Measurements from ENCODE around the gene CCL1.

Gene CCL1

DNA sequence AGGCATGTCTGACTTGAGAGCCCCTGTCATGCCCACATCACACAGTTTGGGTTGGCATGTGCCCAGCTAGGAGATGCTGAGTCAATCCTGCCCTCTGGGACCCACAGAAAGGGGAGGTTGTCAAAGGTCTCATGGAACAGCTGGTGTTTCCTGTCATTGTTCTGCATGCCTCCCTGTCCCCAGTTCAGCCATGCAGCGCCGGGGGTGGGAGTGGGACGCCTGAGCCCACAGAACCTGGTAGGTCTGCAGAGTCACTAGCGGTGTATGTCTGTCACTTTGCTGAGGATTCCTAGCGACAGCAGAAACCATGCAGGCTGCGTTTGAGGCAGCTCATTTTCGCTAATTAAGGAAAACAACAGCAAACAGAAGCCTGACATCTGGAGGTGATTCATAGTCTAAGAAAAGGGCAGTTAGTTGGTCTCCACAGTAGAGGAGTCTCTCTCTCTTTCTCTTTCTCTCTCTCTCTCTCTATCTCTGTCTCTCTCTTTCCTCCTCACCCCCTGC, 19.6 kb upstream of the CCL1 start:
- peak; percentile 70 for DNase-seq

DNA sequence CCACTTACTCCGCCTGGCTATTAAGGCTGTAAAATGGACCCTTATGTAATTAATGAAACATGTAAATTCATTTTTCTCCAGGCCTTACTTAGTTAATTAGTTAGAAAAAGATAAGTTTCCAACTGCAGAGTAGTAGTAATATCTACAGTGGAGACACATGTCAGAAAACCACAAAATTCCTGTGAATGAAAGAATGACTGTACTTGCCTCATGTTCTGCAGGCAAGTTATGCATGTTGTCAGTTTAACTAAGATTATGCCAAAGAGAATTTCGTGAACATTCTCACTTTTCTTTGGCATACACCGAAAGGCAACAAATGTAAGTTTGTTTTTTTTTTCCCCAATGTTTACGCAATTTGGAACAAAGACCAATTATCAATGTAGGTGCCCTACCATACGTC, 16.8 kb upstream of the CCL1 start:
- DNase-seq: peak; percentile 49

DNA sequence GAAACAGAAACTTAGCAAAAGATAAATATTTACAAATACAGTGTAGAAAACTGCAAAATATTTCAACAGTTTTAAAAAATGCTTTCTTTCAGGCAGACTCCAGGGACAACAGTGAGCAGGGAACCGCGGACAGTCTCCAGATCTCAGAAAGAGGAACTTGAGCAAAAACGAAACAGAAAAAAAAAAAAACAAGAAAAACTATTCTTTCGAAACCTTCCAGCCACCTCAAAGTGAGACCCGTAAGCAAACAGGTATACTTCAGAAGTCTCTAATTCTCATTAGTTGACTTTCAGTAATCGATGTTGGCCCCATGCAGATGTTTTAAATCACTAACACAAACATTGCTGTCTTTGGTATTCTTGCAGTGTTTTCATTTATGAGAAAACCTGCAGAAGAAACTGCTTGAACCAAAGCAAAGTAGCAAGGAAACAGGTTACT, 15.7 kb upstream of the CCL1 start:
- peak; percentile 81 for DNase-seq

DNA sequence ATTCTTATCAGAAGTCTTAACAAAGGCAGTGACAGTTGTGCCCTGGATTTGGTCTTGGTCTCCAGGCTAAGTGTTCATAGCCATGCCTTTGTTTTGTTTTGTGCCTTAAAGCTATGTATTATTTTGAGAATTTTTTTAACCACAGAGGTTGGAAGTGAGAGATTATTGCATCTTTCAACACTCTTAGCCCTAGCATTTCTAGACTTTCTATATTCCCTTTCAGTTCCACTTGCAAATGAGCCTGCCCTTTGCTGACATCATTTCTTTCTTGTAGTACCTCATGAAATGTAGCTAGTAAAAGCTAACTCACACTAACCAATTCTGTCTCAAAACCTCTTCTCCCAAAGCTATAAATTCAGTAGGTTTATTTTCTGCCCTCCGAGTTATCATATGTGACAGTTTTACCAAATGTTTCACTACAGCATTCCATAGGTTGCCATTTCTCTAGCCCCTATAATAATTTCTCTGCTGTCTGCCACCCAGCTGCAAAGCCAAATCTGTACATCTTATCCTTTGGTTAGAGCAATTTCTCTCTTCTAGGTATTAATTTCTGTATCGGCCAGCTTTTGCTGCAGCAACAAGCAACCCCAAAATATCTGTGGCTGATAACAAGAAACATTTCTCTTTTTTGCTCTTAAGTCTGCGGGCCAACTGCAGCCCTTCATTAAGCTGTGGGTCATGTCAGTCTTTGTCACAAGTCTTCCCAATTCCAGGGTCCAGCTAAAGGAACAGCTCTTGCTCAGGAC, 14.2 kb upstream of the CCL1 start:
- DNase-seq: no peak

DNA sequence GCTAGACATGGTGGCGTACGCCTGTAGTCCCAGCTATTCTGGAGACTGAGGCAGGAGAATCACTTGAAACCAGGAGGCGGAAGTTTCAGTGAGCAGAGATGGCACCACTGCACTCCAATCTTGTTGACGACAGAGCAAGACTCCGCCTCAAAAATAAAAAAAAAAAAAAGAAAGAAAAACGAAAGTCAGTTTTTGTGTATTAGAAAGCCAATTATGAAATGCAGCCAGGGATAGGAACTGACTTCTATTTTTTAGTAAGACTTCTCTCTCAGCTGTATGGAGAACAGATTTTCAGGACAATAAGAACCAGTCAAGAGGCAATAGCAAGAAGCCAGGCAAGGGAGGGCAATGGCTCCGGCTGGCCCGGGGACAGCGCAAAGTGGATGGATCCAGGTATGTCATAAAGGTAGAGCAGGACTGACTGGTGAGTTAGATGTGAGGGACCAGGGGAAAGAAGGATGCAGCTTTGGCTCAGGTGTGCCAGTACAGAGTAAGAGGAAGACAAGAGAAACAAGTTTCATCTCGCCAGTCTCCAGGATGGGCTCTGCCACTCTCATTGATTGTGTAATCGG, 12.5 kb upstream of the CCL1 start:
- no peak for DNase-seq

DNA sequence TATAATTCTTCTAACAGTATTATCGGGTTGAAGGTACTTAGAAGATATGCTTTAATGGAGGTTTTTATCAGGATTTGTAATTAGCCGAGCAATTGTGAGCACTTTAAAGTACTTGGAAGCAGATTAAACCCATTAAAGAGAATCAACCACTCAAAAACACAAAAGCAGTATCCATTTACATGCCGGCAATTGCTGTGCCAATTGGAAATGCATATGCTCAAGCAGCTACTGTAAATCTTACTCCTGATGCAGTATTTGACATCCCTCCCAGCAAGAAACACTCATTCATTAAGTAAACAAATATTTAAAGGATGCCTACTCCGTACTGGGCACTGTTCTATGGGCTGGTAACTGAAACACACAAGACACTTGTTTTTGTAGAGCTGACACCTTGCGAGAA, 11.4 kb upstream of the CCL1 start:
- DNase-seq: no peak

DNA sequence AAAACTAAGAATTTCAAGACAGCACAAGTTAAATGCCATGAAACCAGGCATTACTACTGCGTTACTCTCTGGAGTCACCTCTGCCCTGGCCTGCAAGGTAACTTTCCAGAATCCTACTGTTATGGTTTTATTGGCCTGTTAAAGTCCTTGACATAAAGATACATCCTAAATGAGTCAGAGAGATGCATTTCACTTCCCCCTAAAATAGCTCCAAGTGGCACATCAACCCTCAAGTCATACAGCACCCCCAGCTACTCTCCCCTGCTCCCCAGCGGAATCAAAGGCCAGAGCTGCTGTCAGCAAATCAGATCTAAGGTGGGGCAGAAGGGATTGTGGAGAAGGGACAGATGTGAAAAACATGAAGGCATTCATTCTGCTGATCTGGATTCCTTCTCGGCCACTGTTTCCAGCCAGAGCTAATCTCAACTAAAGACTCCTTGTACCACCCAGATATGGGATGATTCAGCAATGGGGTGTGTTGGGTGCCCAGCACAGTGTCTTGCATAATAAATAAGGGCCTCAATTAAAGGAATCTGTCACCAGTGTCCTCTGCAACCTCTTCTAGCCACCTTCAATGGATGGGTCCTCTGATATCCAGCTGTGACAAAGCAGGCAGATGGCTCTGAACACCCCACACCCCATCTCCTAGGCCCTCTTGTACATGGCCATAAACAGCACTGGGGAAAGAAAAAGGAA, 8.5 kb upstream of the CCL1 start:
- DNase-seq: no peak

DNA sequence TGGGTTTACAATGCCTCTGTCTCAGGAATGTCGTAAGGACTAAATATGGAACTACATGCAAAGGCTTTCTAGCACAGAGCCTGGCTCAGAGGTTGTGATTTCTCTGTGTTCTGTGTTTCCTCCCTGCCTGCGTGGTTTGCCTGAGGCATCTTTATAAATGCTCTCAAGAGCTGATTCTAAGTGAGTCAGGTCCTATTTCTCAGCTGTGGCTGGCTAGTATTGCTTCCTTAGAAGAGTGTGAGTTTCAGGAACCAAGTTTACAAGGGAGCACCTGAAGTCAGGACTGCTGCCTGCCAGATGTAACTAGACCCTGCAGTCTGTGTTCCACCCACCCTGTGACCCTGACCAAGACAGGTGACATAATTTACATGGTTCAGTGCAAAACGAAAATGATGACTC, 8.0 kb upstream of the CCL1 start:
- no peak for DNase-seq

DNA sequence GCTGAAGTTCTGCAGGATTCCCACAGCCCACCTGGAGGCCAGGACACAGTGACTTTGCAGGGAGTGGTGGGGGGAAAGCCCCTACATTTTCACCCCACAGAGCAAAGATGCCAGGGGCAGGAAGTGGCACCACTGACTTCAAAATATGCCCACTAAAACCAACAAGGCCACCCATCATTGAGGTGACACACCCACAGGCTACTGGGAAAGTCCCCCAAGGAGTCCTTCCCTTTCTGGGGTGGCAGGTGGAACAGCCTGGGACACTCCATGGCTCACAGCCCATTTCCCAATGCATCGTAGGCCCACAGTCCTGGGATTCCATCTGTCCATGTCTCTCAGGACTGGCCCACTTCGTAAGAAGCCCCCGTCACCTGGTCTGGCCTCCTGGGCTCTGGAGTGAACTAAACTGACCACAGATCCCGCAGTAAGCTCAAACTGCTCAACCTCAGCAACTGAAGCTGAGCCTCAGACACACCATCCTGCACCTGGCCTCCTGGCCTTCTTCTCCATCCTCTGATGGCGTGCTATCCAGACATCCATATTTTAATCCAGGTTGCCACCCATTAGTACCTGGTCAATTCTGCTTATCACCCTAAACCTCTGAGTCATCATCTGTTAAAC, 7.5 kb upstream of the CCL1 start:
- DNase-seq: no peak

DNA sequence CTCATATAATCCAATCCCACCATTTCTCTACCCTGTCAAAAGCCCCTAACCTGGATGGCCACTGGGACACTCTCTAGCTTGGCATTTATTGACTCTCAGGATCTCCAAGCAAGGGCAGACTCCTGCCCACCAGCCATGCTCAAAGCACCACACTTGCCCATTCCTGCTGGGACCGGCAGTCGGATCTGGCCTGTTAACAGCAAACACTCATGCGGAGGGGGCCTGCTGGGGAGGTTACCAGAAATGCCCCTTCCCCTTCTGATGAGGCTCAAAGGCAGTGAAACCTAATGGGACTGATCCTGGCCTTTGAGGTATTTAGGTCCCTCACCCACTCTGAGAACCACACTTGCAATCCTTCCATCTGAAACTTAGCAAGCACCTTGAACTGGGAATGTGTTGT, 6.5 kb upstream of the CCL1 start:
- DNase-seq: no peak

DNA sequence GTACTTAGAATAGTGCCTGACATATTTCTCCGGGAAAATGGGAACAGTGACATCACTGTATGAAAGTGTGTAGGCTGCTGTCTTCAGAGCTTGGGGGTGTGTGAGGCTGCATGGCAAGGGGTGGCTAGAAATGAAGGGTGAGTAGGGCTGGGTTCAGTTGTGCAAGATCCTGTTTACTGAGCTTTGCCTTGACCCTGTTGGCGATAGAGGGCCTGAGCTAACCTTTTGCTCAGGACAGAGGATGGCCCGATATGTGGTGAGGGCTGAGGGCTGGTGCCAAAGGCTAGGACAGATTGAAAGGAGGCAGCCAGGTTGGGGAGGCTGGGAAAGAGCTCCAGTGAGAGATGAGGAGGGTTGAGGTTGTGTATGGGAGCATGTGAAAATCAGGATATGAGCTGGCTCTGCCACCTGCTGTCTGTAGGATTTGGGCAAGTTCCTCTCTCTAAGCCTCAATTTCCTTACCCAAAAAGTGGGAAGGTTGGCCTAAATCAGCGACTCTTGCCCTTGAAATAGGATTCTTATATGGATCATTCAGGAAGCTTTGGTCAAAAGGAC, 6.0 kb upstream of the CCL1 start:
- DNase-seq: no peak

DNA sequence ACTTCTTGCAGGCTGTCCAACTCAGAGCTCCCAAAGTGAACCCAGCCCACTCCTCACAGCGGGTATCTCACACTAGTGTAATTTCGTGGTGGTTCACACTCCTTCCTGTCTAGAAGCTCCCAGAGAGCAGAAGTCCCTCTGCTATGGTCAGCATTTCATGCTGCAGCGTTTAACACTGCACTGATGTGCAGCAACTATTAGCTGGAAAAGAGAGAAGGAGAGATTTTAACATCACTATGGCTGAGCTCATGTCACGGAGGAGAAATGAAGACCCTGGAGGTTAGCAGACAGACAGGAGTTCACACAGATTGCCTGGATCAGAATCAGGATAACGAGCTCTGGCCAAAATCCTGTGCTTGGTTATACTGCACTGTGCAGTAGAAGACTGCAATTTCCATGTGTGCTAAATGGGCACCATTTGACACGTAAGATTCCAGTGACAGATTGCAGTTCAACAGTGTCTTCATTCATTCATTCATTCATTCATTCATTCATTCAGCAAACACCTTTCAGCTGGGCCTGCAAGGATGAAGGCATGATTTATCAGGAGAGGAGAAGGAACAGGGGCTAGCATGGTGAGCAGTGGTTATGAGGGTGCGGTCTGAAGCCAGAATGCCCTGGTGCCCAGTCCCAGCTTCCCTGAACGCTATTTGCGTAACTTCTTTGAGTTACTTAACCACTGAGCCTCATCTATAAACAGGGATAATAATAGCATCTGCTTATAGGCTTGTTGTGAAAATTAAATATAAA, 5.3 kb upstream of the CCL1 start:
- no peak for DNase-seq

DNA sequence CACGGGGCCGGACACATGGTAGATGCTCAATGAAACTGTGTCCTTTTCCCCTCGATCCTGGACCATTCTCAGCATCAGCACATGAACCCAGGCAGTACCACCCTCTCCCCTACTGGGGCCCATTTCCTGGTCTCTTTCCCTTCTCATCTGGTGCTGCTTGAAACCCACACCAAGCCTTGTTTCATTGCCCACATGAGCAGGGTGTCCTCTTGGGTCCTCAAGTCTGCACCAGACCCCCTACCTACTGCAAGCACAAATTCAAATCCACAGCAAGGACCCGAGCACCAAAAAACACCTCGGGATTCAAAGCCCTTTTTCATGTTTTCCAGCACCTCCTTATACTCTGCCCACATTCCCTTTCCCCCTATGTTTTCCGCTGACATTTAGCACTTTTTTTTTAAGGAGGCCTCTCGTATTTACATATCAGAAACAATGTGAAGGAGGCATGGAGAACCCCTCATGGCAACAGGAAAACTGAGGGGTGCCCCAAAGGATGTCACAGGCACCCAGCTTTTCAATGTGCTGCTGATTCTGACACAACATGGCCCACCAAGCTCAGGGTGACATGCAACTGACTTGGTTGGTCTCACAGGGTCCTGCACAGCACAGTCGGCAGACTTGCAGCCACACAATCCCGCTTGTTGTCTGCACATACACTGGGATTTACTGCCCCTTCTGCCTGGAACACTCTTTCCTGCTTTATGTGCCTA, 4.6 kb upstream of the CCL1 start:
- DNase-seq: no peak

DNA sequence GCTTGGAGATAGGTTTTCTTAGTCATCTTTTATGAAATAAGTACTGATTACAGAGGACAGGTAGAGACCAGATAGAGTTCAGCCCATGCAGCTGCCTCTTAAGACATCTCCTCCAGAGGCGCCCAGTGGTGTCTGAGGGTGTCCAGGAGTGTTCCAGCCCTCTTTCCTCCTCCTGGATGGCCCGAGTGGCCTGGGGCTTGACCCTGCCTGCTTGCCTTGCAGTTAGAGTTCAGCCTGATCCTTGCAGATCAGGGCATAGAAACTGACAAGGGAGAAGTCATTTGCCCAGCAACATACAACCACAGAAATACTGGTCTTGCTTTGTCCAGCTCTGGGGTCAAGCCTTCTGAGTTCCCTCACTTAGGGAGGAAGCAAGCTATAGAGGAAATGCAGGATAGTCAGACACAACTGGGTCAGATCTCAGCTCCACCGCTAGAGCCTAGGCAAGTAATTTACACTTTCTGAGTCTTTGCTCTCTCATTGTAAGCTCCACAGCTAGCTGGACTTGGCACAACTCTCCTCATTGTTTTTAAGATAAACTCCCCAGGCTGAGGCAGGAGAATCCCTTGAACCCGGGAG, 3.6 kb upstream of the CCL1 start:
- no peak for DNase-seq

DNA sequence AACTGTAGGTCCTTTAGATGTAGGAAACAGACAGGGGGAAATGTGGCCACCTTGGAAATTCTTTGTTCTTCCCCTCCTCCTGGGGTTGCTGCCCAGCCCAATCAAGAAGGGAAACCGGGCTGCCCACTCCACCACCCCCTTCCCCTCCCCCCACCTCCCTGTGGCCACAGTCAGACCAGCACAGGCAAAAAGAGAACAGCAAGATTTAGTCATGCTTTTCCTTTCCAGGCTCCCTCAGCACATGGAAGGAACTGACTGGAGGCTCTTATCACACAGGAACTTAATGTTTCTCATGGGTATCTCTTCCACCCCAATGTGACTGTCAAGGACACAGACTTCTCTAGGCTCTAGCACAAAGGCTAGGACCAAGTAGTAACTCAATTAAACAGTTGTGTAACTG, 3.0 kb upstream of the CCL1 start:
- DNase-seq: peak; percentile 62

DNA sequence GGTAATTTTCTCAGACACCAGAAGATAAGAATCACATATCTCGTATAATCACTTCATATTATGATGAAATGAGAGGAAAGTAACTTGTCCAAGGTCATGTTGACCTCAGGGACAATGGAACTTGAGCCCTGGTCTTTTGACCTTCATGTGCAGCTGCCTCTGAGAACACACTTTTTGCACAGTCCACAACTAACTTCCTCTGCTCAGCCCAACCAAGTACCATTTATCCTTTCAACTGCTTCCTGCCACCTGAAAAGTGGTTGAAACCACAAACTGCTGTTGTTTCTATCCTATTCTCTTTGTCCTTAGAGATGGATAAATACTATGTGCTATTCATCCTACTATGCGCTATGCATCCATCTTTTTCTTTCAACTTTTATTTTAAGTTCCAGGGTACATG, 2.3 kb upstream of the CCL1 start:
- peak; percentile 45 for DNase-seq

DNA sequence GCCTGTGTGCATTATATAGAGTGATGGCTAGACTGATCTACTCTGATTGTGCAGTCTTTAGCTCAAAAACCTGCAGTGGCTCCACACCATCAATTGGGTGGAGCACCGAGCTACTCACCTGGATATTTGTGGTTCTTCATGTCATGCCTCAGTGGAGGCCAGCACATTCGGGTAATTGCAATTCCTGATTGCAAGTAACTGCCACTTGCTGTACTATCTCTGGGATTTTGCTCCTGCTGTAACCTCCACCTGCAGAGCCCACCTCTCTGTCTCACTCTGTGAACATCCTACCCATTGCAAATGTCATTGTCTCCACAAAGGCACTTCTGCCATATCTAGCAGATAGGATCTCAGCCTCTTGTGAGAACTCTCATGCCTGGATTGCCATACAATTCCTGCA, 1.7 kb upstream of the CCL1 start:
- no peak for DNase-seq

DNA sequence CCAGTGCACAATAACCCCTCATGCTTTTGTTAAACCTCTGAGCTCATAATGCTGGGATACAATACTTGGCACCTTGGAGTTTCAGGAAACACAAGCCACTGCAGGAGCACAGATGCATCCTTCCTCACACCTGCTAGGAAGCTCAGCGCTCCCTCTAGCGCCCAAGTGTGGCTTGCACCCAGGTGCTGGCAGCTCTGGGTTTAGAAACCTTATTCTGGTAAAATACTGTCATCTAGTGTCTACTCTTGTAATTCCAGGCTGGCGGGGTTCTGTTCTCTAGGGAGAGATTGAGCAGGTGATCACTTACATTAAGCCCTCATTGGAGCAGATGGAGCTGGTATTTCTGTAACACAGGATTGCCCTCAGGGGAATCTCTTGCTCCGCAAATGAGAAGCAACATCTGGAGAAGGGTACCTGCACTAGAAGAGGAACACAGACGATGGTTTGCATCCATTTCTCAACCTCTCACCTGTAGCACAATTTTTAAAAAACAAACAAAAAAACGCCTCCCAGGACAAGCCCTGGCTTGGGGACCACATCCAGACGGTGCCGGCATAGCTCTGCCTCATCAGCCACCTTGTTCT, 1.5 kb downstream of the CCL1 start:
- peak; percentile 94 for DNase-seq

DNA sequence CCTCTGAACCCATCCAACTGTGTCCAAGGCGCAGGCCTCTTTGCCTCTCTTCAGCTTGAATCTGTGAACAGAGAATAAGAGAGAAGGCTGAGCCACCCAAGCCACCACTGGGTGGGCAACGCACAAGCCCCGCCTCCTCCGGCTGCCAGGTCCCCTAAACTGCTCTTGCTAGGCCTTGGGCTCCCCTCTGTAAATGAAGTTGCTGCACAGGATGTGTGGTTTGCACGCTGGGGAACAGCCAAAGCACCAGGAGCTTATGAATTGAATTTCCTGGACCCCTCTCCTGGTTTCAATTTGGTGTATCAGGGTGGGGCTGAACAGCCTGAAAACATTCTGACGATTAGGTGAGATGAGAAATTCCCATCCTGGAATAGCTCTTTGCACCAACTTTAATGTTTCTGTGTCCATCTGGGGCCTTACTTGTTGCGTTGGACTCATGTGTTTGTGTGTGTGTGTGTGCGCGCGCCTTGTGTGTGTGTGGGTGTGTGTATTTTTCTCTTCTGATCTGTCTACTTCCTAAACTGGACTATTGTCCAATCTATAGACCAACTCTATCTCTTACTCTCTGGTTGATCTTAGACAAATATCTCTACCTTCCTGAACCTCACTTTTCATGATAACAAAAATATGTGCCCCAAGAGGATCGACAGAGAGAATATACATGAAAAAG, 2.3 kb downstream of the CCL1 start:
- DNase-seq: no peak

DNA sequence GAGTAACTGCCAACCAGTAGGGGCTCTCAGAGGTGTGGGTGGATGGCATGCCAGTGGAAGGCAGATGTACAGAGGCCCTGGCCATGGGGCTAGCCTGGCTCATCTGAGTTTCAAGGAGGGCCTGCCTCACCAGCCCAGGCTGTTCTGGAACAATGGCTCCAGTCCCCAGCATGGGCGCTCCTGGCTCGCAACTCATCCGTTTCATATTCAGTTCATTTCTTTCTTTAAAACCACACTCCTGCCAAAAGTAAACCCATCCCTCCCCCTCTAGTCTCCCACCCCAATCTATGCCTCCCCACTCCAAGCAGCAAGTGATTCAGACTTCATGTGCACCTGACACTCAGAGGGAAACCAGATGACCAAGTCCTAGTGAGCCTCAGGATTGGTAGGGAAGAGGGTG, 4.4 kb downstream of the CCL1 start:
- no peak for DNase-seq

DNA sequence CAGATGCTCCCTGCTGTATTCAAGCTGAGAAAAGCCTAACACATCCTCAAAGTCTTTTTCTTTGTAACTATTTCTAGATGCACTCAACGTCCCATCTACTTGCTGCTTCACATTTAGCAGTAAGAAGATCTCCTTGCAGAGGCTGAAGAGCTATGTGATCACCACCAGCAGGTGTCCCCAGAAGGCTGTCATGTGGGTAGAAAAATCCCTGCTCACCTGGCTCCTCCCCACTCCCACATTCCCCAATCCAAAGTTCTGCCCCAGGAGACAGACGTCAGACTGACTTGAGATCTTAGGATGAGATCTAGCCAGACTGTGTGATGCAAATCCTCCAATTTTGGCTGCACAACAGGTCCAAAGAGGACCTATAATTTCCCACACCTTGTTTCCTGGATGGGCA, 5.6 kb downstream of the CCL1 start:
- DNase-seq: no peak

All from hematopoietic multipotent progenitor cell treated with erythropoietin and hydrocortisone succinate and interleukin-3 and kit ligand, for 6 days (in vitro differentiated cells).